Mucosa of descending colon (tissue), 3 donors: Measurements from ENCODE around the gene APLF. TPM values are rescaled to one million over a fixed set of nuclear protein-coding genes. Genes with fewer than 3 reads are reported as not detected.
A peak's percentile ranks its signal among the peaks of the same experiment; 100 is the strongest.

Experiments used
- ATAC-seq: fragments of 200-7000 bp; cut with Tn5 transposase; one replicate; pipeline ENCODE4 v1.9.1; 2020; ENCODE audit warnings: mild to moderate bottlenecking, moderate library complexity
- DNase-seq, 3 donors: peaks; one replicate each; pipeline ENCODE4 v3.0.0-alpha.2; 2020
- H3K36me3 ChIP-seq: fragments of 200-600 bp; one replicate; pipeline ENCODE4 v1.8.0; 2021; ENCODE audit warnings: low read depth, mild to moderate bottlenecking
- H3K4me1 ChIP-seq: fragments of 200-600 bp; one replicate; pipeline ENCODE4 v1.8.0; 2021; ENCODE audit warnings: low read depth, mild to moderate bottlenecking
- H3K4me3 ChIP-seq: fragments of 200-600 bp; one replicate; pipeline ENCODE4 v1.8.0; 2021; ENCODE audit warnings: mild to moderate bottlenecking
- H3K9me3 ChIP-seq: fragments of 200-600 bp; one replicate; pipeline ENCODE4 v1.8.0; 2021; ENCODE audit warnings: mild to moderate bottlenecking
- intact Hi-C, 2 donors: fragments of 100-400 bp; cut with DNase I in 1 of 2; cut with micrococcal nuclease in 1 of 2; formaldehyde crosslinking; loops; one replicate each; pipeline versions ENCODE4 v1.11.0 to v1.11.1; 2022; cut with DNase I, micrococcal nuclease
- total RNA-seq, 3 donors: library from RNA; stranded (reverse); fragmentation: NEBNext Ultra II Directional in 2 of 3; extraction: Animal tissue kit (Norgen Biotek cat#: 25700) in 2 of 3; gene quantifications; one replicate each; pipeline versions ENCODE4 v1.2.1 to v1.2.4, GENCODE V29; 2021 to 2023
- TF ChIP-seq, protein P1 (sequence below): fragments of 200-600 bp; IDR thresholded peaks from one replicate; pipeline ENCODE4 v1.8.0; 2022; ENCODE audit warnings: antibody characterized with exemption, mild to moderate bottlenecking
- donor health status: DM: no; HTN: no; CAD: no; lungs with moderate emphysema.
- donor health status: DM: no; HTN: no; CAD: no.
- donor health status: DM: no; HTN: yes; CAD: no.

APLF gene
- total RNA-seq, 3 donors from 2014 or later = 1.9 to 9.7 (median 2.7) TPM

DNA sequence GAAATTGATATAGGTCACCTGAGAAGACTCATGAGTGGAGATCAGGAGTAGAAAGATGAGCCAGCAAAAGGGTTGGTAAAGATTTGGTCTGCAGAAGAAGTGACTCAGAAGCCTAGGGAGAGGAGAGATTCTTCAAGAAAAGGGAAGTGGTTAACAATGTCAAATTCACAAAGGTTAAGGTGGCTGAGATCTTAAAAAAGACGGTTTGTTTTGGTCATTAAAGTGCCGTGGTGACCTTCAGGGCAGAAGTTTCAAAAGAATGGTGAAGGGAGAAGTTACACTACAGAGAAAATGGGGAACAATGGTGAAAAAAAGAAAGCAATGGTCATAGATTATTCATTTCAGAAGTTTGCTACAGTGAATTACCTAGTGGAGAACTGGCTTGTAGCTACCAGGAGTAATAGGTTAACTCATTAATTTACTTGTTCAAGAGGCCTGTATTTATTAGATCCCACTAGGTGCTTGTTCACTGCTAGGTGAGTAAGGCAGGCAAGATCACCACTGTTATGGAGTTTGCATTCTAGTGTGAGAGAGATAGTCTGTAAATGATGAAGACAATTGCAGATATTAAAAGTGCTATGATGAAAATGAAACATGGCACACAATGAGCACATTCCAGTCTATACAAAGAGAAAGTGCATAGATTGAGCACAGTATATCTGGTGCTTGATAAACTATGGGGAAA, 43.3 kb upstream of the APLF start:
- ATAC-seq (peak; percentile 67), DNase-seq (no peak)
- Histone ChIP-seq H3K4me1 (no peaks in the 10 kb centered on the region), H3K4me3 (no peak overlapping the region), H3K36me3 (no peaks in the 10 kb centered on the region), H3K9me3 (no peaks in the 10 kb centered on the region)
- TF ChIP-seq, protein P1, sequence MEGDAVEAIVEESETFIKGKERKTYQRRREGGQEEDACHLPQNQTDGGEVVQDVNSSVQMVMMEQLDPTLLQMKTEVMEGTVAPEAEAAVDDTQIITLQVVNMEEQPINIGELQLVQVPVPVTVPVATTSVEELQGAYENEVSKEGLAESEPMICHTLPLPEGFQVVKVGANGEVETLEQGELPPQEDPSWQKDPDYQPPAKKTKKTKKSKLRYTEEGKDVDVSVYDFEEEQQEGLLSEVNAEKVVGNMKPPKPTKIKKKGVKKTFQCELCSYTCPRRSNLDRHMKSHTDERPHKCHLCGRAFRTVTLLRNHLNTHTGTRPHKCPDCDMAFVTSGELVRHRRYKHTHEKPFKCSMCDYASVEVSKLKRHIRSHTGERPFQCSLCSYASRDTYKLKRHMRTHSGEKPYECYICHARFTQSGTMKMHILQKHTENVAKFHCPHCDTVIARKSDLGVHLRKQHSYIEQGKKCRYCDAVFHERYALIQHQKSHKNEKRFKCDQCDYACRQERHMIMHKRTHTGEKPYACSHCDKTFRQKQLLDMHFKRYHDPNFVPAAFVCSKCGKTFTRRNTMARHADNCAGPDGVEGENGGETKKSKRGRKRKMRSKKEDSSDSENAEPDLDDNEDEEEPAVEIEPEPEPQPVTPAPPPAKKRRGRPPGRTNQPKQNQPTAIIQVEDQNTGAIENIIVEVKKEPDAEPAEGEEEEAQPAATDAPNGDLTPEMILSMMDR = no peak
- intact Hi-C loops = loop anchor here in 1 of 2 donors (10.0 kb wide), 1 partner anchor 49 kb away; no protein-coding TSS in a partner anchor

DNA sequence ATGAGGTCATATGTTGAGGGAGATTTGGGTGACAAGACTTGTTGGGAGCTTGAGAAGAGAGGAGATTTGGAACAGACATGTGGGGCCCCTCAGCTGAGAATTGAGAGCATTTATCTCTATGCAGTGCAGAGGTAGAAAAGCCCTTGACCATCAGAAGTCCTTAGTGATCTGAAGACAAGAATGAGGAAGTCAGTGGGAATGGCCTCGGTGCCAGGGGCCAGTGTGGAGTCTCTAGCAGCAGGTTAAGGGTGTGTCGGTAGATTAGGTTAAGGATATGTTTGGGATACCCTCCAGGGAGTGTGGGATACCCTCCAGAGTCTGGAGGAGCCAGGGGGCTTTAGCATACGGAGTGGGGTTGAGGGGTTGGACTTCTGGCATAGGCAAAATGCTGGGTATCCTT, 41.9 kb upstream of the APLF start:
- no peak overlapping the region for H3K4me3 ChIP-seq
- no peaks in the 10 kb centered on the region for H3K4me1 ChIP-seq
- TF ChIP-seq, protein P1 = no peak
- no peaks in the 10 kb centered on the region for H3K36me3 ChIP-seq
- DNase-seq (no peak), ATAC-seq (no peak)
- intact Hi-C loops = loop anchor here in 1 of 2 donors (10.0 kb wide), 1 partner anchor 51 kb away; no protein-coding TSS in a partner anchor
- H3K9me3 ChIP-seq = no peaks in the 10 kb centered on the region

DNA sequence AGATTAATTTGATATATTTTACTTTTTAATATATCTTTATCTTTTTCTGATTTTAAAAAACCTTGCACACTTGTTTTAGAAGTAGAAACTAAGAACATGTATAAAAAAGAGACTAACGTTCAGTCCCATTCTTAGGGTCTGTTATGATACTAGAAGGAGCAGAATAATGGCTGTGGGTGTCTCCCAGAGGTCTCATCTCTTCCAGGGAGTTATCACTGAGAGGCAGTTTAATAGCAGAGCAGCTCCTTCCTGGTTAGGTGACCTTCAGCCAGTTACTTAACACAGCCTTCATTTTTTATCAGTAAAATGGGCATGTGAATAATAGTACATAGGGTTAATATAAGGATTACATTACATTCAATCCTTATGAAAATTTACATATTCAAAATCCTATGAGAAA, 40.9 kb upstream of the APLF start:
- TF ChIP-seq, protein P1 = no peak
- ATAC-seq = no peak
- no peak for DNase-seq

DNA sequence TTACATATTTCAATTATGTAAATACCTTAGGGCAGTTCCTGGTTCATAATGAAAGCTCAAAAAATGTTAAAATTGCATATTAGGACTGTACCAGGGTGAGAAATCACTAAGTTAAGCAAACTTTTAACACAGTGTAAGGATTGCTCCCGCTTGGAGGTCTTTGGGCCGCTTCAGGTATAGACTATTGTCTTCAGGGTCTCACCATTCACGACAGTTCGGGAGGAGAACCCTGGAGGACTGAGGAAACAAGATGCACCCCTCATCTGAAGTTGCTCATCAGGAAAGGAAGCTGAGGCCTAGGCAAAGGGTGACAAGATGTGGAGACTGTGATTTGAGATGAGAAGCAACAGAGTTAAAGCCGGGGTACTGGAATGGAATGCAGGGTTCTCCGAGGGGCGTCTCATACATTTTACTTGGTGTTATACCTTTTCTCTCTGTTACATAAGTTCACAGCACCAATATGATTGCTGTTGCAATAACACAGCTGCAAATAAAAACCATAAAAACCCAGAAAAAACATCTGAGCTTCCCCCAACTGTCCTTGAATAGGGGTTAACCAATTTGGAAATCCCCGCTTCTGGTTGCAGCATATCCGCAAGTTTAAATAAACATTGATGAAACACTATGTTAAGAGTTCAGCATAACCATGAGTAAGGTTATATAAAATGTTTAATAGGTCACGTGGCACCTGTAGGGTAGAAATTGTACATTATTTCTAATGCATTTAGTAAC, 40.4 kb upstream of the APLF start:
- TF ChIP-seq, protein P1 = no peak
- Histone ChIP-seq H3K4me1 (no peaks in the 10 kb centered on the region), H3K4me3 (no peak overlapping the region), H3K36me3 (no peaks in the 10 kb centered on the region), H3K9me3 (no peaks in the 10 kb centered on the region)
- ATAC-seq = peak; percentile 56
- no peak for DNase-seq
- intact Hi-C loops = loop anchor here in 1 of 2 donors (10.0 kb wide), 1 partner anchor 52 kb away; no protein-coding TSS in a partner anchor

More for the DNA sequence above, 40.9 kb upstream of the APLF start:
- Histone ChIP-seq H3K4me1 (no peaks in the 10 kb centered on the region), H3K9me3 (no peaks in the 10 kb centered on the region), H3K4me3 (no peak overlapping the region), H3K36me3 (no peaks in the 10 kb centered on the region)
- intact Hi-C loops = loop anchor here in 1 of 2 donors (10.0 kb wide), 1 partner anchor 52 kb away; no protein-coding TSS in a partner anchor

DNA sequence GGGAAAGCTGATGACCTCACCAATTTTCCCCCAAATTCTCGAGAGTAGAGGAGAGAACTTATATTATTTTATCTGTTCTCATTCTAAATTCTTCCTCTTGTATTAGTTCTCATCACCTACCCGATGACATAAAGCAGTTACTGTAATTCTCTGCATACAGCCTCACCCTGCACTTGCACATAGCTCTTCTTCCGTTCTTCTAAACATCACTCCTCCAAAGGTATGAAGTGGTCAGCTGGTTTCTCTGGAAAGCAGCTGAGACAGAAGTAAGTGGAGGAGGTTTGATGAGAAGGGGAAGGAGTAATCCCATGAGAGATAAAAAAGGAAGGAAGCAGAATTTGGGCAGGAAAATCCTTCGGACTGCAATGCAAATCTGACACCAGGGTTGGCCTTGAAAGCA, 39.3 kb upstream of the APLF start:
- intact Hi-C loops = loop anchor here in 1 of 2 donors (10.0 kb wide), 1 partner anchor 53 kb away; no protein-coding TSS in a partner anchor
- ATAC-seq (no peak), DNase-seq (no peak)
- TF ChIP-seq, protein P1 = no peak
- Histone ChIP-seq H3K9me3 (no peaks in the 10 kb centered on the region), H3K4me1 (no peaks in the 10 kb centered on the region), H3K36me3 (no peaks in the 10 kb centered on the region), H3K4me3 (no peak overlapping the region)
